Trophoblast cell (in vitro differentiated cells and primary cell): ENCODE results near the gene PTPN9.

Experiments
- DNase-seq, 2 donors: peaks; one replicate each; pipeline ENCODE4 v3.0.0-alpha.2; 2016
- H2AFZ ChIP-seq: 2 replicates; pipeline ENCODE4 v1.6.1; 2013; ENCODE audit warnings: low read length, moderate library complexity, mild to moderate bottlenecking; ENCODE audit not compliant: insufficient read depth, poor library complexity
- H2AK5ac ChIP-seq: 2 replicates; pipeline ENCODE4 v1.6.1; 2013; ENCODE audit warnings: mild to moderate bottlenecking, low read length
- H2BK120ac ChIP-seq: 2 replicates; pipeline ENCODE4 v1.6.1; 2013; ENCODE audit warnings: low read length, mild to moderate bottlenecking, moderate library complexity; ENCODE audit not compliant: insufficient read depth, poor library complexity
- H2BK12ac ChIP-seq: 2 replicates; pipeline ENCODE4 v1.6.1; 2013; ENCODE audit warnings: mild to moderate bottlenecking, low read length, moderate library complexity
- H2BK5ac ChIP-seq: 2 replicates; pipeline ENCODE4 v1.6.1; 2013; ENCODE audit warnings: low read length, low read depth, moderate library complexity, mild to moderate bottlenecking; ENCODE audit not compliant: poor library complexity
- H3K14ac ChIP-seq: 2 replicates; pipeline ENCODE4 v1.6.1; 2013; ENCODE audit warnings: mild to moderate bottlenecking, low read length
- H3K18ac ChIP-seq: 2 replicates; pipeline ENCODE4 v1.6.1; 2013; ENCODE audit warnings: mild to moderate bottlenecking, low read length
- H3K23ac ChIP-seq: 2 replicates; pipeline ENCODE4 v1.6.1; 2013; ENCODE audit warnings: low read length
- H3K27ac ChIP-seq: 2 replicates; pipeline ENCODE4 v1.5.1; 2013; ENCODE audit warnings: low read depth, mild to moderate bottlenecking, inconsistent platforms, low read length, moderate library complexity
- H3K27me3 ChIP-seq: 2 replicates; pipeline ENCODE4 v1.6.1; 2013; ENCODE audit warnings: inconsistent platforms, mild to moderate bottlenecking, low read length, moderate library complexity; ENCODE audit not compliant: insufficient read depth
- H3K36me3 ChIP-seq, 2 experiments: 1 replicate in 1 of 2; 2 replicates in 1 of 2; pipeline ENCODE4 v1.6.1; 2013; ENCODE audit warnings: low read length in 2 of 2, mild to moderate bottlenecking in 2 of 2, moderate library complexity in 1 of 2; ENCODE audit not compliant: insufficient read depth in 2 of 2, control insufficient read depth in 1 of 2
- H3K4ac ChIP-seq: 2 replicates; pipeline ENCODE4 v1.6.1; 2013; ENCODE audit warnings: low read depth, mild to moderate bottlenecking, low read length, moderate library complexity
- H3K4me1 ChIP-seq, 2 experiments: 1 replicate in 1 of 2; 2 replicates in 1 of 2; pipeline ENCODE4 v1.6.1; 2013; ENCODE audit warnings: low read length in 2 of 2, mild to moderate bottlenecking in 2 of 2, moderate library complexity in 1 of 2; ENCODE audit not compliant: insufficient read depth in 2 of 2, control insufficient read depth in 1 of 2
- H3K4me2 ChIP-seq: 2 replicates; pipeline ENCODE4 v1.6.1; 2013; ENCODE audit warnings: inconsistent platforms, mild to moderate bottlenecking, low read length, moderate library complexity
- H3K4me3 ChIP-seq: 2 replicates; pipeline ENCODE4 v1.5.1; 2013; ENCODE audit warnings: mild to moderate bottlenecking, low read depth, low read length, inconsistent platforms
- H3K79me1 ChIP-seq: one replicate; pipeline ENCODE4 v1.6.1; 2013; ENCODE audit warnings: low read length
- H3K79me2 ChIP-seq: 2 replicates; pipeline ENCODE4 v1.6.1; 2013; ENCODE audit warnings: low read length, mild to moderate bottlenecking; ENCODE audit not compliant: control insufficient read depth, insufficient read depth, poor library complexity
- H3K9ac ChIP-seq: 2 replicates; pipeline ENCODE4 v1.6.1; 2013; ENCODE audit warnings: mild to moderate bottlenecking, low read length
- H3K9me3 ChIP-seq: 2 replicates; pipeline ENCODE4 v1.6.1; 2013; ENCODE audit warnings: low read depth, mild to moderate bottlenecking, control low read depth, inconsistent platforms, low read length; ENCODE audit not compliant: insufficient read depth
- H4K12ac ChIP-seq: 2 replicates; pipeline ENCODE4 v1.6.1; 2013; ENCODE audit warnings: low read depth, mild to moderate bottlenecking, low read length, moderate library complexity
- H4K8ac ChIP-seq: 2 replicates; pipeline ENCODE4 v1.6.1; 2013; ENCODE audit warnings: low read depth, mild to moderate bottlenecking, low read length, moderate library complexity
- H4K91ac ChIP-seq: one replicate; pipeline ENCODE4 v1.6.1; 2013; ENCODE audit warnings: low read depth, mild to moderate bottlenecking, low read length, moderate library complexity
- WGBS: extraction: QIAGEN DNeasy Blood & Tissue Kit; methylation state at CpG from one replicate; pipeline ENCODE4 v1.1.7; 2013; ENCODE audit warnings: missing lambda C conversion rate; ENCODE audit not compliant: insufficient read length, insufficient coverage; ENCODE audit errors: extremely low coverage; 5-methylcytosine and 5-hydroxymethylcytosine counted together

PTPN9 gene

DNA sequence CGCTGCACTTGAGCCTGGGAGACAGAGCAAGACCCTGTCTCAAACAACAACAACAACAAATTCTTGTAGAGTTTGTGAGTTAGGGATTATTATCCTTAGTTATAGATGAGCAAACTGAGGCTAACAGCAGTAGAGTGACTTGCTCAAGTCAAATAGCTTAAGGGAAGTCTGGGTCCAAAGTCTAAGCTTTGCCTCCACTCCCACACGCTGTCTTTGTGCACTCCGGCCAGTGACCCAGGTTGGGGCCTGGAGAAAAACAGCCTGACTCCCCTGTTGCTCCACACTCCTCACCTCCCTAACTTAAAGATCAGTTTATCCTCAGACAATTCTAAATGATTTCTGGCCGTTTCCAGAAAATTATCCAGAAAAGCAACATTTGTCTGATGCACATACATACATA, 118.5 kb downstream of the PTPN9 start:
- Histone ChIP-seq H3K36me3 (peaks cover 0 to 2% of the 10 kb centered on the region in 2 experiments), H3K4ac (no peak overlapping the region), H3K4me3 (no peak overlapping the region), H3K9me3 (no peaks in the 10 kb centered on the region), H2BK5ac (no peak overlapping the region), H3K79me2 (peaks cover 3% of the 10 kb centered on the region), H3K27ac (no peak overlapping the region), H3K27me3 (no peaks in the 10 kb centered on the region), H2BK120ac (no peak overlapping the region), H3K9ac (no peak overlapping the region), H3K14ac (no peak overlapping the region), H3K4me2 (no peak overlapping the region), H3K79me1 (peaks cover 6% of the 10 kb centered on the region), H2AFZ (no peak overlapping the region), H3K18ac (no peak overlapping the region), H3K23ac (no peak overlapping the region), H4K8ac (no peak overlapping the region), H3K4me1 (peaks cover 3 to 6% of the 10 kb centered on the region in 2 experiments), H2AK5ac (no peak overlapping the region), H4K12ac (no peak overlapping the region), H4K91ac (no peak overlapping the region), H2BK12ac (no peak overlapping the region)
- WGBS, result no CpG with 5 or more reads among the region's 4 CpGs
- no peak for DNase-seq

DNA sequence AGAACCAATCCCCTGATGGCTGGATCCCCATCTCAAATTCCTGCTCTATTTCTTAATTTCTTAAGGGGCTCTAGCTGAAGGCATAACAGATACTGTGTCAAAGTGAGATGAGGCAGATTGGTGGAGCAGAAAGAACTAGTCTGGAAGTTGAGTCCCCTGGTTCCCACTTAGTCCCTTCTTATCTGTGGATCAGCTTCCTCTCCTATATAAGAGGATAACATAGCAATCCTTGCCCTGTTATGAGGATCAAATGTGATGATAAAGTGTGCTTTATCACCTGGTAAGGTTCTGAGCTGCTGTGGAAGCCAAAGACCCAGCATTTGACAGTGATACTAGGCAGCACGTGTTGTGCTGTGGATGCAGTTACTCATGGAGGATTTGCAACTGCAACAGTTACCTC, 119.5 kb downstream of the PTPN9 start:
- no peak overlapping the region for H4K91ac ChIP-seq
- H2AFZ ChIP-seq, result no peak overlapping the region
- no peak overlapping the region for H3K4me3 ChIP-seq
- no peak overlapping the region for H3K23ac ChIP-seq
- no peak overlapping the region for H2AK5ac ChIP-seq
- no peak overlapping the region for H4K12ac ChIP-seq
- no peak for DNase-seq
- no peak overlapping the region for H3K9ac ChIP-seq
- peaks cover 0 to 2% of the 10 kb centered on the region in 2 experiments for H3K36me3 ChIP-seq
- no peak overlapping the region for H2BK5ac ChIP-seq
- no peak overlapping the region for H3K18ac ChIP-seq
- H3K27ac ChIP-seq, result no peak overlapping the region
- H3K4me2 ChIP-seq, result no peak overlapping the region
- H3K4ac ChIP-seq, result no peak overlapping the region
- no CpG with 5 or more reads among the region's 1 CpG for WGBS
- no peak overlapping the region for H3K14ac ChIP-seq
- peak overlapping the region; percentile 25 for H2BK12ac ChIP-seq
- no peak overlapping the region for H2BK120ac ChIP-seq
- peaks cover 3 to 6% of the 10 kb centered on the region in 2 experiments for H3K4me1 ChIP-seq
- no peaks in the 10 kb centered on the region for H3K9me3 ChIP-seq
- peaks cover 15% of the 10 kb centered on the region for H3K79me1 ChIP-seq
- H3K79me2 ChIP-seq, result peaks cover 9% of the 10 kb centered on the region
- no peak overlapping the region for H4K8ac ChIP-seq
- H3K27me3 ChIP-seq, result no peaks in the 10 kb centered on the region

DNA sequence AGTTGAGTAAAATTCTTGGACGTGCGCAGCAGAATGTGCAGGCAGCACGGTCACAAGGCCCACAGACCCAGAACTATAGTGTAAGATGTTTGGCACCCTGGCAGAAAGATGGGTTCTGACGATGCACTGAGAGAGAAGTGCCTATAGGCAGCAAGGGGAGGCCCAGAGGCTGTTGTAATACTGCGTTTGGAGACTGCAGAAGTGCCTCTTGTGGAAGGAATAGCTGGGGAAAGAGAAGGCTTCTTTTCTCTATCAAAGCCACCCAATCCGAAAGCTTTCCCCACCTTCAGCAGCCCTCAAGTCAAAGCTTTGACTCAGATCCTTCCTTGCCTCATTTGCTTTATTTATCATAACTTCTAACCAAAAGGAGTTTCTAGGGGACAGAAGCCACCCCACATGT, 122.4 kb downstream of the PTPN9 start:
- no CpG with 5 or more reads among the region's 6 CpGs for WGBS

DNA sequence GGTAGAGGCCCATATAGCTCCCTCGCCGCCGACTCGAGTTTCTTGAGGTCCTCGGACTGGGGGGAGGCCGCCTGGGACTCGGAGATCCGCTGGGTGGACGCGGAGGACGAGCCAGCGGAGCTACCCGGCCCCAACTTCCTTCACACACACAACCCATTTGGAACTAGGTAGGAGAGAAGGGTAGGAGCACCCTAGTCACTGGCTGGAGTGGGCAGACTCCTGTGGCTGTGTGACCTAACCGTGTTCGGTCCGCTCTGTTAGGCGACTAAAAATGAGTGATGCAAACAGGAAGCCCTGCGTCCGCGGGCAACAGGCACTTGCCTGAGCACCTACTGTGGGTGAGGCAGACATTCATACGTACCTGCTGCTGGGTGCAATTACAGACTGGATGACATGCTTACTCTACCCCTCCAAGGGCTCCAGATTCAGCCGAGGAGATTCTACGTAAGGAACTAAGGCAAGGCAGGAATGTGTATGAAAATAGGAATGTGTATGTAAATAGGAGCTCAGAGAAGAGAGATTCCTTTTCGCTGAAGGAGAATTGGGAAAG, 123.1 kb downstream of the PTPN9 start:
- H3K4ac ChIP-seq, result no peak overlapping the region
- H2AK5ac ChIP-seq, result no peak overlapping the region
- H3K27ac ChIP-seq, result peak overlapping the region; percentile 30
- H4K8ac ChIP-seq, result peak overlapping the region; percentile 87
- no peak overlapping the region for H2BK12ac ChIP-seq
- H3K79me1 ChIP-seq, result peaks cover 25% of the 10 kb centered on the region
- H3K4me2 ChIP-seq, result peak overlapping the region; percentile 90
- peaks cover 4 to 6% of the 10 kb centered on the region in 2 experiments for H3K4me1 ChIP-seq
- H3K9ac ChIP-seq, result peak overlapping the region; percentile 85
- peak overlapping the region; percentile 69 for H4K12ac ChIP-seq
- H3K36me3 ChIP-seq, result no peaks in the 10 kb centered on the region
- H2BK120ac ChIP-seq, result peak overlapping the region; percentile 54
- H3K4me3 ChIP-seq, result peak overlapping the region; percentile 88
- no peaks in the 10 kb centered on the region for H3K27me3 ChIP-seq
- DNase-seq, result peak; percentile 84 to 86
- H3K79me2 ChIP-seq, result peaks cover 19% of the 10 kb centered on the region
- peak overlapping the region; percentile 80 for H2AFZ ChIP-seq
- peak overlapping the region; percentile 81 for H2BK5ac ChIP-seq
- H3K9me3 ChIP-seq, result no peaks in the 10 kb centered on the region
- peak overlapping the region; percentile 70 for H4K91ac ChIP-seq
- WGBS, result no CpG with 5 or more reads among the region's 24 CpGs
- peak overlapping the region; percentile 78 for H3K18ac ChIP-seq
- H3K14ac ChIP-seq, result peak overlapping the region; percentile 77
- H3K23ac ChIP-seq, result no peak overlapping the region

More for the DNA sequence above, 122.4 kb downstream of the PTPN9 start:
- no peak overlapping the region for H4K91ac ChIP-seq
- H3K4me1 ChIP-seq, result peaks cover 4 to 6% of the 10 kb centered on the region in 2 experiments
- no peak overlapping the region for H3K4me3 ChIP-seq
- peak overlapping the region; percentile 90 for H3K4me2 ChIP-seq
- H4K8ac ChIP-seq, result no peak overlapping the region
- no peak overlapping the region for H2AFZ ChIP-seq
- H3K9ac ChIP-seq, result no peak overlapping the region
- no peak overlapping the region for H3K14ac ChIP-seq
- H2AK5ac ChIP-seq, result no peak overlapping the region
- no peak overlapping the region for H2BK12ac ChIP-seq
- H3K36me3 ChIP-seq, result no peaks in the 10 kb centered on the region
- no peak overlapping the region for H3K23ac ChIP-seq
- H4K12ac ChIP-seq, result no peak overlapping the region
- DNase-seq, result no peak
- H3K4ac ChIP-seq, result no peak overlapping the region
- H2BK120ac ChIP-seq, result no peak overlapping the region
- H2BK5ac ChIP-seq, result no peak overlapping the region
- H3K9me3 ChIP-seq, result no peaks in the 10 kb centered on the region
- peaks cover 16% of the 10 kb centered on the region for H3K79me2 ChIP-seq
- H3K27ac ChIP-seq, result no peak overlapping the region
- H3K18ac ChIP-seq, result no peak overlapping the region
- no peaks in the 10 kb centered on the region for H3K27me3 ChIP-seq
- H3K79me1 ChIP-seq, result peaks cover 24% of the 10 kb centered on the region
